ENCODE results near the gene PPP4R2.
"Not testable (repeated sequence)": the region's sequence is repeated elsewhere in the genome, so short reads cannot be mapped to it uniquely, and the experiment has no call there.

Gene PPP4R2

DNA sequence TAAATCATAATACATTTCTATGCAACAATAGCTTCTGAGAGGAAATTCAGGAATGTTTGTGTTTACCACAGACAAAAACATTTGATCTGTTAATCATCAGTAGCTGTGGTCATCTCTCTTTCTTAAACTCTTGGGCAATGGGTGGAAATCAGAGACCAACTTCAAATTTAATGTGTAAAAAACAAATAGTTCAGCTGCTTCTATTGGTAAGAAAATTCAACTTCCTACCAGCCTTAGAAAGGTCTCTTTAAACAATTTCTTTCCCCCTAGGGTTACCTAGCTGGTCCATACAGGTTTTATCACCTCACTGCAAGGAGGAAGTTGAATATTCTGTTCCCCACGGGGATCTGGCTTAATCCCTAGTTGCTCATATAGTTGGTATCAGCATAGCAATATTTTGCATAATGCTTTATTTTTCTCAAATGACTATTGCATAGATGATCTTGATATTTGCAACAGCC is 20.3 kb upstream of the PPP4R2 start:
- no peak for DNase-seq (ENCODE audit: low read depth, low spot score)

DNA sequence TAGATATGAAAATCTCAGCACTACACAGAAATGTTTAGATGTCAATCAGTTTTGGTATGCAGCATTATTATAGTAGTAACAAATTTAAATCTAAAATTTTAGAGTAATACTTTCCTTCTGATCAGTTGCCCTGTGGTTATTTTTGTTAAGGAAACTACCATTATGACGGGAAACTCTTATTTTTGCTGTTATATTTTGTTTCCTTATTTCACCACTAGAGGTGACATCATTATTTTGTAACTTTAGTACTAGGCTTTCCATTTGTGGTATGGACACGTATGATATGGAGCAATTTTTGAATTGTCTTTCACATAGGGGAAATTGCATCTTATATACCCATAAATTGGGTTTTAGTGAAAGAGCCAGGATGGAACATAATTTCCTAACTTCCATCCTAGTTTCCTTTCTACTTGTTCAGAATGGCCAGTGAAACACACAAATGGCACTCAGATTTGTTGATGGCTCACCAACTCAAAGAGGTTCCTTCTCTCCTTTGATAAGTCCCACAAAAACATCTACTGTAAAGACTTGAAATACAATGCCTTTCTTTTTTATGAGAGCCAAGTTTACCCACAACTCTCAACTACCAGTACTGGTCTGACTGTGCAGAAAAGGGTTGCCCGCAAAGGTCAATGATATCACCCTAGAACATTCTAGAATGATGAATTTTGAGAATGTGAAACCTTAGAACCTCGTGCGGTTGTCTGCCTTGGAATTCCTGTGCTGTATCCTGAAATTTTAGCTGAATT is 19.4 kb upstream of the PPP4R2 start:
- DNase-seq (ENCODE audit: low read depth, low spot score), result no peak

DNA sequence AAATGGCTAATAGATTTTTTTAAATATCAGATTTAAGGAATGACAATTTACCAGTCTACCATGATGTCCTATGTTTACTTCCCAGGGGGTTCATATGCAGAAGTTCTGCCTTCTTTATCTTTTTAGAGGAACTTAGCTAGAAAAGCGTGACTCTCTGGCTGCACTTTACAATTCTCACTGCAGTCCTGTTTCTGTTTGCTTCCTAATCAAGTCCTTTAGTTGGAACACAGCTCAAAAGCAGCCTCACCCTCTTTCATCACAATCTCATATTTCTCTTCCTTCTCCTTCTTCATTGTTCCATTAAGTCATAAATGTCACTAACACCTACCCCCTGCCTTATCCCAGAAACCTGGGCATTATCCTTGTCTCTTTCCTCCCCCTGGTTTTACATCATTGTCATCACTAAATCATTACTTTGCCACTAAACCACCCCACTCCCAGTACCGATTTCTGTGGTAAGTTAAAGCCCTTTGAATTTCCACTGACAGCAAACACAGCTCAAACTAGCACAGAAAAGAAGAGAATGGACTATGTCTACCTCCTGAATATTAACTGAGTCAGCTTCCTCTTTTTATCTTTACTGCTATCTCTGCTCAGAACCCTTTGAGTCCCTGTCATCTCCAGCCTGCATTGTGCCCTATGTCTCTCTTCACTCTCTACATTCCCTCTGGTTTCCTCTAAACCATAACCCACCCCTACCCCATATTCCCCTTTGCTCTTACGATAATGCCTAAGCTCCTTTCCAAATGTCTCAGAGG is 13.8 kb upstream of the PPP4R2 start:
- no peak for DNase-seq (ENCODE audit: low read depth, low spot score)

DNA sequence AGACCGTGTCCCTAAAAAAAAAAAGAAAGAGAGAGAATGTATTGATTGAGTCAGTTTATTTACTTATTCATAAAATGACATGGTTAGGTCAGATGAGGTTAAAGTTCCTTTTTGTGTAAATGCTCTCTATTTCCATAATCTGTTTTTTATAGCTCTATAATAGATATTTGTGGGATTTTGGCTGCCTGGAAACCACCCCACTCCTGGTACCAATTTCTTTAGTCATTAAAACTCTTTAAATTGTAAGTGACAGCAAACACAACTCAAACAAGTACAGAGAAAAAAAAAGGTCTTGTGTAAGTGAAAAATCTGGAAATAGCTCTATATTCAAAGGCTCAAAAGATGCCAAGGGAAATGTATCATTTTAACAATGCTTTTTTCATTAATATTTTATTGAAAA is 11.0 kb upstream of the PPP4R2 start:
- no peak for DNase-seq (ENCODE audit: low read depth, low spot score)

DNA sequence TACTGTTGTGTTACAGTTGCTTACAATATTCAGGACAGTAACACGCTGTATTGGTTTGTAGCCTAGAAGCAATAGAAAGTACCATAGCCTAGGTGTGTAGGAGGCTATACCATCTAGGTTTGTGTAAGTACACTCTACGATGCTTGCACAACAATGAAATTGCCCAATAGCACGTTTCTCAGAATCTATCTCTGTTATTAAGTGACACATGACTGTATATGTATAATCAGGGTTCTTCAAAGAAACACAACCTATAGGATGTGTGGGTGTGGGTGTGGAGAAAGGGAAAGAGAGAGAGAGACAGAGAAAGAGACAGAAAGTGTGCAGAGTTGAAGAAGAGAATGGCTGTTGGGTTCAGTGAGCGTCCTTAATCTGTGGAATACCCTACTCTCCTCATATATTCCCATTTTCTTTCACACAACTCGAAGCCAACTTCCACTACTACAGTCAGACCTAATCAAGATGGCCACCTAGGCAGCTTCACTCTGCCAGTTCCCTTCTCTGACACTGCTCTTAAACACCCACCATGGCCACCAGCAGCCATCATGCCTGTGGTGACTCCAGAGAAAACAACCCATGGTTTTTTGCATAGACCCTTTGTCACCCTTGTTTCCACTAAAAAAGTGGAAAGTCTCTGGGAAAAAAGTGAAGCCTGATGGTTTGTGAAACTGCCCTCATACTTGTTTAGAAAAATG is 5.8 kb upstream of the PPP4R2 start:
- no peak for DNase-seq (ENCODE audit: low read depth, low spot score)

DNA sequence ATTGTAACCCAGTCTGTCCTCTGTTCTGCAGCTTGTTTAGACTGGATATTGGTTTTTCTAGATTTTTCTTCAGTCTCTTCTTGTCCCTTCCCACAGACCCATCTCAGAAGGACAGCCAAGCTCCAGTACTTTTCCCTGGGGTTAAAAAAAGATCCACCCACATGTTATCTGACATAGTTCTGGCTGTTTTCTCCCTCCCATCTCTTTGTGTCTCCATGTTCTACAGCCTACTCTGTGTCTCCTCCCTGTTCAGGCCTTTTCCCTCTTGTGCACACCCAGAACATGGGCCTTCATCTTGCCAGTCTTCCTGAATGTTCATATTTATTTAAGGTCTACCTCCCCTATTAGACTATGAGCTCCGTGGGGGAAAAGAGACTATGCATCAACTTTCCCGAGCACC is 5.1 kb upstream of the PPP4R2 start:
- no peak for DNase-seq (ENCODE audit: low read depth, low spot score)

DNA sequence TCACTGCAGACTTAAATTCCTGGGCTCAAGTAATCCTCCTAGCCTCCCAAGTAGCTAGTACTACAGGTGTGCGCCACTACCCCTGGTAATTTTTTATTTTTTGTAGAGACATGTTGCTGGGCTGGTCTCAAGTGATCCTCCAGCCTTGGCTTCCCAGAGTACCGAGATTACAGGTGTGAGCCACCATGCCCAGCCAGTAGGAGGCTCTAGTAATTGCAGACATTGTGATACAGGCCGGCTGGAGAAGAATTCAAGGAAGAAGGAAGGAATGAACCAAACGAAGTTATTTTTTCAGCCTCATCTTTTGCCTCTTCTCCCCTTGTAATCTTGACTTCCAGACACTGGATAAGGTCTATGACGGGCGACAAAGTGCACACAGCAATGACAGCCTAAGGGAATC is 3.2 kb upstream of the PPP4R2 start:
- DNase-seq (ENCODE audit: low read depth, low spot score), result no peak

DNA sequence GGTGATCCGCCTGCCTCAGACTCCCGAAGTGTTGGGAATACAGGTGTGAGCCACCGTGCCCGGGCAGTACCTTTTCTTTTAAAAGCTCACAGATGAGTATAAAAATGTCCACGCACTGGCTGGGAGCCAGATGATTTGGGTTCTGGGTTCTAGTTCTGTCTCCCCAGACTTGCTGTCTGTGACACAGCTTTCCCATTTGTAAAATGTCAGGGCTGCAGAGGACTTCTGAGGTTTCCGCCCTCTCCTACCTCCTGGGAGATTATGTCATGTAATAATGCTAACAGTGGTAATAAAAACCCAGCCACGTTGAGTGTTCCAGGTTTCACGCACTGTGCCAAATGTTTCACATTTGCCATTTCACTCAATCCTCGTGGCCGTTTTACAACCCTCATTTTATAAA is 1.3 kb upstream of the PPP4R2 start:
- no peak for DNase-seq (ENCODE audit: low read depth, low spot score)

DNA sequence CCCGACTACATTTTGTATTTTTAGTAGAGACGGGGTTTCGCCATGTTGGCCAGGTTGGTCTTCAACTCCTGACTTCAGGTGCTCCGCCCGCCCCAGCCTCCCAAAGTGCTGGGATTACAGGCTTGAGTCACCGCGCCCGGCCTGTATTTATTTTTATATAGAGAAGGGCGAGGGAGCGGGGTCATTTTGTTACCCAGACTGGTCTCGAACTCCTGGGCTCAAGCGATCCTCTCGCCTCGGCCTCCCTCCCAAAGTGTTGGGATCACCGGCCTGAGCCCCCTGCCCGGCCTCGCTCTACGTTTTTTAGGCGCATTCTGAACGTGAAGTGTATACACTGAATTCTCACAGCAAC is 514 bp upstream of the PPP4R2 start:
- no peak for DNase-seq (ENCODE audit: low read depth, low spot score)

DNA sequence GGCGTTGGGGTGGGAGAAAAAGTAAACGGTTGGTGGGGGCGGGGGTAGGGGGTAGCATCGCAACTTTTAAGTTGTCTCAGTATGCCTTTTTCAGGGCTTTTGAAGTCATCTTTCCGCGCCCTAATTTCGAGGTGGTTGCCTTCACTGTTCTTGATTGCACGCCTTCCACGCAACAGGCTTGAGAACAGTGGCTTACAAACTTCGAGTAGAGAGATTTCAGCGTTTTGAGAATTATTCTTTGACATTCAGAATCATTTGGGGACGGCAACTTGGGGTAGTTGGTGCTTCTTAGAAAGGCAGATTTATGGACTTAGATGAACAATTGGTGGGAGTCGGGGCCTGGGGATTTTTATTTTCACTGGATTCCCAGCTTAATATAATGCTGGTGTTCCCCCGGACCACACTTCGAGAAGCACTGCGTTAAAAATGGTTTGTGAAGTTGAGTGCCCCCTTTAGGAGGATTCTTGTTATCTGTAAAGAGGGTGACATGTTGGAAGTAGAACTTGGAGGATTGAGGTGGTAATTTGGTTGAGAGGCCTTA is 880 bp downstream of the PPP4R2 start:
- no peak for DNase-seq (ENCODE audit: low read depth, low spot score)

DNA sequence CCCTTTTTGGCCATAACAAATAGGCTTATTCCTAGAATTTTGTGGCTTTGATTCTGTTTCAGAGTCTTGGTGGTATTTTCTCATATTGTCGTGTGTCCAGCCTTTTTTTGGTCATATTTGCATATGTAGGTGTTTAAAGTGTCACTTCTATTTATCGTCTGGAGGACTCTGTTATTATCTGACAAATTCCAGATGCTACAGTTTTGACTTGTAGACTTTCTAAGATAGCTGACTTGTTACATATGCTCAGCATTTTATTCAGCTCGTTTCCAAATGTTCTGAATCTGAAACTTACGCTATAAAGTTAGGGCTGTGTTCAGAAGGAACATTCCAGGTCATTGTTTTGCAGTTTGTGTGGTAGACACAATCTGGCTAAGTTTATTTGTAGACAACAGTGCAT is 1.9 kb downstream of the PPP4R2 start:
- no peak for DNase-seq (ENCODE audit: low read depth, low spot score)

DNA sequence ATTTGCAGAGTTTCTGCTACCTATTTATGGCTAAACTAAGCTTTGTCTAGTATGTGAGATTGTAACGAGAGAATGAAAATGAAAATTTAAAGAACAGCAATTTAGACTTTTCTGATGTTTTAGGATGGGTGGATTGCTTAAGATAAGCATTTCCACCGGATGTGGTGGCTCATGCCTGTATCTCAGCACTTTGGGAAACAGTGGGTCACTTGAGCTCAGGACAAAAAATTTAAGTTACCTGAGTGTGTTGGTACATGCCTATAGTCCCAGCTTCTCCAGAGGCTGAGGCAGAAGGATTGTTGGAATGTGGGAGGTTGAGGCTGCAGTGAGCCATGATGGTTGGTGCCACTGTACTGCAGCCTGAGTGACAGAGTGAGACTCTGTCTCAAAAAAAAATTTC is 3.3 kb downstream of the PPP4R2 start:
- no peak for DNase-seq (ENCODE audit: low read depth, low spot score)

DNA sequence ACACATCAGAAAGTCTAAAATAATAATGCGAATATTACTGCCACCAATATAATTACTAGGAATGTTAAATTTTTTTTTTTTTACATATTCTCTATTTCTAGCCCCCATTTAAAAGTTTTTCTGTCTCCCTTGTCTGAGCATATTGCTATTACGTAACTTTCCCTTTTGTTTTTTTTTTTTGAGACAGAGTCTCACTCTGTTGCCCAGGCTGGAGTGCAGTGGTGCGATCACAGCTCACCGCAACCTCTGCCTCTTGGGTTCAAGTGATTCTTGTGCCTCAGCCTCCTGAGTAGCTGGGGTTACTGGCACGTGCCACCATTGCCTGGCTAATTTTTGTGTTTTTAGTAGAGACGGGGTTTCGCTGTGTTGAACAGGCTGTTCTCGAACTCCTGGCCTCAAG is 6.4 kb downstream of the PPP4R2 start:
- DNase-seq (ENCODE audit: low read depth, low spot score), result not testable (repeated sequence)

DNA sequence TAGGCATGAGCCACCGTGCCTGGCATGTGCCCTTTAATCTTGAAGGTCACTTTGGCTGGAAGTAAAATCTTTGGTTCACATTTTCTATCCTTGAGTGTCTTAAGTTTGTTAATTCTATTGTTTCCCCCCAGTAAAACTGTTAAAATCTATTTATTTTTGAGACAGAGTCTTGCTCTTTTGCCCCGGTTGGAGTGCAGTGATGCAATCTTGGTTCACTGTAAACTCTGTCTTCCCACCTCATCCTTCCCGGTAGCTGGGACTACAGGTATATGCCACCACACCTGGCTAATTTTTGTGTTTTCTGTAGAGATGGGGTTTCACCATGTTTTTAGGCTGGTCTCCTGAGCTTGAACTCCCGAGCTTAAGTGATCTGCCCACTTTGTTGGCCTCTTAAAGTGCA is 7.7 kb downstream of the PPP4R2 start:
- DNase-seq (ENCODE audit: low read depth, low spot score), result no peak

DNA sequence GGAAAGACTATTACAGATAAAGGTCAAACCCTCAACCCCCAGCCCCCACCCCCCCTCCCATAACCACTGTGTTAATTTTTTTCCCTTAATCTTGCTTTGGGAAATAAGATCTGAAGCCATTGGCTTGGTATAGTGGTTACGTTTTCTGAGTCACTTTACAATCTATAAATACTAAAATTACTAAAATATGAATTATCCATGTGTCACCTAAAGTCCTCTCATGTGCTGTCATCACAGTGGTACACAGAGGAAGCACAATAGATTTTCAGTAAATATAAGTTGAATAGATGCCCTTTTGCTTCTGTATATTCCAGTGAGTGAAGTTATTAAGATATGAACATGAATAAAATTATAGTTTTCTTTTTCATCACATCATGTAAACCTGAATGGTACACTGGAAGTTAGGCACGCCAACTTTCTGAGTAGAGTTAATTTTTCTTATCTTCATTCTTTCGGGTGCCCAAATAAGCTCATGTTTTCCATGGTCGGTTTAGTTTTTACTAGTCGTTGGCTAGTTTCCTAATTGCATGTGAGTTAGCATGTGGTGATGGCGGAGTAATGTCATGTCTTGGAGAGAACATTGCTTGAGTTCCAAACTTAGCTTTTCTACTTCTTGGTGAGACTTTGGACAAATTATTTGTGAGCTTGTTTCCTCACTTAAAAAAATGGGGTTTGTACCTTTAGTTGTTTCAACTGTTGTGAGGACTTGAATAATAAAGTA is 11.5 kb downstream of the PPP4R2 start:
- no peak for DNase-seq (ENCODE audit: low read depth, low spot score)

DNA sequence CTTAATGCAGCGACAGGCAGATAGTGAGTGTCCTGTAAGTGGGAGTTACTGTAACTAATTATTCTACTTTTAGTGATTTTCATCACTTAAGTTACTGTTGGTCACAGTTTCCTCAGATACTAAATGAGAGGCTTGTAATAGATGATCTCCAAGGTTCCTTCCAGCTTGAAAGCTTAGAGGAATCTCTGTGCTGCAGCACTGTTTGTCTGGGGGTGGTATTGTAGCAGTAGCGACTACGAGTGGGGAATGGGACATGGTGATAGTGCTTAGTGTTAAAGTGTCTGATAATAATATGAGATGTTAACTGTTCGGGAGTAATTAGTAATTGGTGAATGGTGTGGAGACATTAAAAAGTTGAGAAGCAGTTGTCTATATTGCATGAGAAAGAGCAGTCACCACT is 12.4 kb downstream of the PPP4R2 start:
- no peak for DNase-seq (ENCODE audit: low read depth, low spot score)

DNA sequence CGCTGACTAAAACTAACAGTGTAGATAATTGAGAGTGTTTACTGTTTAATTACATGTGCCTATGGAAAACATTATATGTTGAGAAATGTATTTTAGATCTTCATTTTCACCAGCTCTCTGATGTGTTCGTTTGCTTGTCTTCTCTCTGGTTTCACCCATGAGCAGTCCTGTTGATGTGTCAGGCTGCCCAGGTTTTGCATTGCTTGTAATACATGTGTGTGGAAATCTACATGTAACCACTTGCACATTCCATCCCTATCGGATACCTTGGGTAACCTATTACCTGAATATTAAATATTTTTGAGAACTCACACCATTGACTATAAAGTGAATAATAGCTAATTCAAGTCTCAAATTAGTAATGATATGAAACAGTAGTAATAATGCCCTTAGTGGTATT is 13.1 kb downstream of the PPP4R2 start:
- no peak for DNase-seq (ENCODE audit: low read depth, low spot score)

DNA sequence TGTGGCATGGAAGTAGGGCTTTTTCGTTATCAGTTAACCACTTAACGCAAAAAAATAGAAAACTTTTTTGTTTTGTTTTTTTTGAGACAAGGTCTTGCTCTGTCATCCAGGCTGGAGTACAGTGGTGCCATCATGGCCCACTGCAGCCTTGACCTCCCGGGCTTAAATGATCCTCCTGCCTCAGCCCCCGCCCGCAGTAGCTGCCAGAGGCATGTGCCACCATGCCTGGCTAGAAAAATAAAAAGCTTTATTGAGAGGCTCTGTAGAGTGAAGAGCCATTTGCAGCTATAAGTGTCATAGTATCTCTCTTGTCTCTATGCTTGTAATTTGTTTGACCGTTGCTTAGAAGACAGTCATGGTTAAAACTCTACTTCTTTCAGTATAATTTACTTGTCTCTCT is 13.5 kb downstream of the PPP4R2 start:
- no peak for DNase-seq (ENCODE audit: low read depth, low spot score)

DNA sequence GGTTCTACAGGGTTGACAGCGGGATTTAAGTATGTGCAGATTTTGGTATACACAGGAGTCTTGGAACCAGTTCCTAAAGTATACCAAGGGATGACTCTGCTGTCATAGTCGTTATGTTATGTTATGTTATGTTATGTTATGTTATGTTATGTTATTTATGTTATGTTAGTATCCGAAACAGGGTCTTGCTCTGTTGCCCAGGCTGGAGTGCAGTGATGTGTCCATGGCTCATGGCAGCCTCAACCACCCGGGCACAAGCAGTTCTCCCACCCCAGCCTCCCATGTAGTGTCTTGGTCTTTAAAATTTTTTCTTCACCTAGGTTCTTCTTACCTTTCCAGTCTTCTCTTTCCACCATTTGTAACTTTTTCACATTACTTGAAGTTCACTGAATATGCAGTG is 21.7 kb downstream of the PPP4R2 start:
- DNase-seq (ENCODE audit: low read depth, low spot score), result no peak

DNA sequence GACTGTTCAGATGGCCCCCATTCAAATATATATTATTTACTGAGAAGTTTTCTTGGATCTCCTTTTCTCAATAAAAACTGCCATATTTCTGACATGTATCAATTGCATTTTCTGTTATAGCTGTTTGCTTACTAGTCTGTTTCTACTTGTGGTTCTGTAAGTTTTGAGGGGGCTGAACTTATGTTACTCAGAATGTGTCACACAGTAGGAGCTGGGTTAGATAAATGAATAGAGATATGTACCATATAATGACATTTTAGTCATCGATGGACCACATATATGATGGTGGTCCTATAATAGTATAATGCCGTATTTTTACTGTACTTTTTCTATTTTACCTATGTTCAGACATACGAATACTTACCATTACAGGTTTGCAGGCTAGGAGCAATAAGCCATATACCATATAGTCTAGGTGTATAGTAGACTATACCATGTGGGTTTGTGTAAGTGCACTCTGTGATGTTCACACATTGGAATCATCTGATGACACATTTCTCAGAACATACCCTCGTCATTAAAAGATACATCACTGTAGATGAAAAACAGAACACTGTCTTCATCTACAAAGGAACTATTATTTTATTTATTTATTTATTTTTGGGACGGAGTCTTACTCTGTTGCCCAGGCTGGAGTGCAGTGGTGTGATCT is 22.3 kb downstream of the PPP4R2 start:
- no peak for DNase-seq (ENCODE audit: low read depth, low spot score)

DNA sequence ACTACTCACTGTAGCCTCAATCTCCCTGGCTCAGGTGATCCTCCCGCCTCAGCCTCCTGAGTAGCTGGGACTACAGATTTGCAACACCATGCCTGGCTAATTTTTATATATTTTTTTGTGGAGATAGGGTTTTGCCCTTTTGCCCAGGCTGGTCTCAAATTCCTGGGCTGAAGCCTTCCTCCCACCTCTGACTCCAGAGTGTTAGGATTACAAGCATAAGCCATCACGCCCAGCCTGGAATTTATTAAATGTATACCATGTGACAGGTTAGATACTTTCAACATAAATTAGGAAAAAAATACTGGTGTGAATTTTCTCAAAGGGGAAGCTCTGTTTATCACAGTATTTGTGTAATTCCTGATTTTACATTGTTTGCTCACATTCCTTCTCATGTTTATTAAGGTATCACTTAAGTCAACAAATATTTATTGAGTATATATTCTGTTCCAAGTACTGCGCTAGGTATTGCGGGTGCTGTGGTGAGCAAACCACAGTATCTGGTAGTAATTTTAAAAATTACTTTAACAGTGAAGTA is 24.8 kb downstream of the PPP4R2 start:
- DNase-seq (ENCODE audit: low read depth, low spot score), result no peak
